Activated T-cell treated with anti-CD3 and anti-CD28 coated beads, Interleukin-2, amount 50 U/mL, for 48 hours (primary cell): ENCODE data around the gene DGKE.

ENCODE experiments used
- DNase-seq, 2 experiments: peaks; one replicate each; pipeline ENCODE4 v3.0.0-alpha.2; 2020

The DGKE gene

DNA sequence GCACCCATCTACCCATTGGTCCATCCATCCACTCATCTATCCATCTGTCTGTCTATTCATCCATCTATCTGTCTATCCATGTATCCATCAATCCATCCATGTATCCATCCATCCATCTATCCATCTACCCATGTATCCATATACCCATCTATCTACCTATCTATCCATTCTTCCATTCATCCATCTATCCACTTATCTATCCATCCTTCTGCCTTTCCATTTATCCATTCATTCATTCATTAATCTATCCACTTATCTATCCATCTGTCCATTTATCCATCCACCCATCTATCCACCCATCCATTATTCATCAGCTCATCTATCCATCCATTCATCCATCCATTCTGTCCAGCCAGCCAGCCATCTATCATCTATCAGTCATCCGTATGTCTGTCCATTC is 58.4 kb downstream of the DGKE start:
- DNase-seq: no peak

- no peak for DNase-seq
These were observed 59.6 kb downstream of the DGKE start for GRCh38 chr17:56893503-56893902.

DNA sequence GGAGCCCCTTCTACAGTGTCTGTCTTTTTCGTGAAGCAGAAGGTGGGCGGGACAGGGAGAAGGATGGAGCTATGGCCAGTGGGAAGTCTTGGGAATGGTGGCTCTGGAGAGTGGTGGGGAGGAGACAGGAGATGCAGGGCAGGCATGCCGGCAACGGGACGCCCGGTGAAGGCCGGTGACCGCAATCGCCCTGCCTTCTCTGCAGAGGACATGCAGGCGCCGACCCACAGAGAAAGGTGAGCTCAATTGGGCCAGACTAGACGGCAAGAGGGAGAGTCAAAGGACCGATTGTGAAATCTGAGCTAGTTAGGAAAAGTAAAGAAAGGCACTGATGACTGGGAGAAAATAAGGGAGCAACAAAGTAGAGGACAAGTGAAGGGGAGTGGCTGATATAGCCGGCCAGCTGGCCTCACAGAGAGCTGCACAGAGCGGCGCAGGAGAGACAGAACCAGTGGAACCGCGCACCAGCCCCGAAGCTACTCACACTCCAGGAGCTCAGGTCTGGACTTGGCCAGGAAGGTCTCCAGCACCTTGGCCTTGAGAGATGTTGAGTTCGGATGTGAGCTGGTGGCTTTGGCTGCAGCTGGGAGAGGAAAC is 61.0 kb downstream of the DGKE start:
- no peak for DNase-seq

DNA sequence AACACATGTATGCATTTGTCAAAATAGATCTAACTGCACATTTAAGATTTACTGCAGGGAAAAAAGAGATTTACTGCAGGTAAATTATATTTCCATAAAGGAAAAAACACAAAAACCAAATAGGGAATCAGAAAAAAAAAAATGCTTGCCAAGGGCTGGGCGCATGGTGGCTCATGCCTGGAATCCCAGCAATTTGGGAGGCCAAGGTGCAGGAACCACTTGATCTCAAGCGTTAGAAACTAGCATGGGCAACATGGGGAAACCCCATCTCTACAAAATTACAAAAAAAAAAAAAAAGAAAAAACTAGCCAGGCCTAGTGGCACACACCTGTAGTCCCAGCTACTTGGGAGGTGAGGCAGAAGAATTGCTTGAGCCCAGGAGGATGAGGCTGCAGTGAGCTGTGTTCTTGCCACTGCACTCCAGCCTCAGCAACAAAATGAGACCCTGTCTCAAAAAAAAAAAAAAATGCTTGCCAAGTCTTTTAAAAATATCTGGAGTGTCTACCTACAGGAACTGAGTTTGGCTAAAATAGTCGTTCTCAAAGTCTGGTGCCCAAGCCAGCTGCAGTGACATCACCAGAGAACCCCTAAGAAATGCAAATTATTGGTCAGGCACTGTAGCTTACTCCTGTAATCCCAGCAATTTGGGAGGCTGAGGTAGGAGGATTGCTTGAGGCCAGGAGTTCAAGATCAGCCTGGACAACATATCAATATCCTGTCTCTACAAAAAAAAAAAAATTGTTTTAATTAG is 62.4 kb downstream of the DGKE start:
- DNase-seq: no peak

DNA sequence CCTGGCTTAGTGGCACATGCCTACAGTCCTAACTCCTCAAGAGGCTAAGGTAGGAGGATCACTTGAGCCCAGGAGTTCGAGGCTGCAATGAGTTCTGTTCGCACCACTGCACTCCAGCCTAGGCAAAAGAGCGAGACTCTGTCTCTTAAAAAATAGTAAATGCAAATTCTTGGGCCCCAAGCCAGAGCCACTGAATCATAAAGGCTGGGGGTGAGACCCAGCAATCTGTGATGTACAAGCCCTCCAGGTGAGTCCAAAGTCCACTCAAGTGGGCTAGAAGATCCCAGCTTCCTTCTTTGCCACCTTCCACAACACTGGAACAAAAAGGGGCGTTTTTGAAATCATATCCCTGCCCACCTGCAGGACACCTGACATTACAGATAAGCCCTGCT is 63.0 kb downstream of the DGKE start:
- DNase-seq: no peak

DNA sequence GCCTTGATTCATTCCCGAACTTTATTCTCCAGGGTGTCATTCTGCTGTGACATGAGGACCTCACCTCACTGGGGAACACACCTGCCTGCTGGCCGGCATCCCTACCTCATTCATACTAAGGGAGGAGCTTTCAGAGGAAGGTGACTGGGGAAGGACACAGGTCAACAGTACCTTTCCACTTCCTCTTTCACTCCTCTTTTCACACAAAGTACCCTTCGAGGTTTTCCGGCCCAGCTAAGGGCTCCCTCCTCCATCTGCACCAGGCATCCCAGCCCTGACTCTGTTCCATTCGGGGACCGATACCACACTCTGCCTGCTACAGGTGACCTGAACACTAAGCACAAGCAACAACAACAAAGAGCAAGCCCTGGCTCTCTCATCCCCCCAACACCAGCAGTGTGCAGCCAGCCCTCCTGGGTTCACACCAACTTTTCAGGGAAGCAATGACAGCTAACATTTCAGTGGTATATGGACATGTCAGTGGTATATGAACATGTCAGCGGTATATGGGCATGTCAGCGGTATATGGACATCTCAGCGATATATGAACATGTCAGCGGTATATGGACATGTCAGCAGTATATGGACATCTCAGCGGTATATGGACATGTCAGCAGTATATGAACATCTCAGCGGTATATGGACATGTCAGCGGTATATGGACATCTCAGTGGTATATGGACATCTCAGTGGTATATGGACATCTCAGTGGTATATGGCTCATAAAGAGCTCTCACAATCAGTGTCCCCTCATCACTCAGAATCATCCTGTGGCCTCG is 63.9 kb downstream of the DGKE start:
- peak in 1 of 2 experiments; percentile 6 for DNase-seq

DNA sequence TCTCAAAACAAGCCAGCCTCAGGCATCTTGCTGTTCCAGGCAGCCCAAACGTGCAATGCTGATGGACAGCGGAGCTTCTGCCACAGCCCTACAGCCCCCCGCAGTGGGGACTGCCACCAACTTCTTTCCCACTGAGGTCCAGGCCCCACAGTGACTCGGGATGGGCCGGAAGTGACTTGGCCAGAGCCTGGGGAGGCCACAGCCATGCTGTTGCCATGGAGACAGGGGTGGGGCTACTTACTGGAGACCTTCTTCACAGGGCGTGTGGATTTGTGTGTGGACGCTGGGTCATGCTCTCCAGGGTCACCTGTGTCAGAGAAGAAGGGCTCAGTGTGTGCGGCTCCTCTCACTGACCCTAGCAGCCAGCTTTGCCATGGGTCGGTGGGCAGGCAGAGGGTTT is 64.9 kb downstream of the DGKE start:
- peak in 1 of 2 experiments; percentile 20 for DNase-seq

DNA sequence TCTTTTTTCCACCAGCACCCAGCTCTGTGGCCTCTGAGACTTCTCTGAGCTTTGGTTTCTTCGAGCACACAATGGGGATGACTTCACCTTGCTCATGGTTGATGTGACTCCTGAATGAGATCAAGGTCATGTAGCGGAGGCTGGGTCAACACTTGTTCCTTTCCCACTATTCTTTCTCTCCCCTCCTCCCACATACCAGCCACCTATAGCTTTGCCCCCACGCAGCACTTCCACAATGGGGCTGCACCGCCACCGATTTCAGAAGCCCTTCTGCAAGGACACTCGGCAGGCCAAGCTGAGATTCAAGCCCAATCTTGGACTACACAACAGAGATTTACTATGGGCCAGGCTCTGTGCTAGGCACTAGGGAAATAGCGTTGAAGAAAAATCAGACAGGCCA is 65.5 kb downstream of the DGKE start:
- DNase-seq: no peak

DNA sequence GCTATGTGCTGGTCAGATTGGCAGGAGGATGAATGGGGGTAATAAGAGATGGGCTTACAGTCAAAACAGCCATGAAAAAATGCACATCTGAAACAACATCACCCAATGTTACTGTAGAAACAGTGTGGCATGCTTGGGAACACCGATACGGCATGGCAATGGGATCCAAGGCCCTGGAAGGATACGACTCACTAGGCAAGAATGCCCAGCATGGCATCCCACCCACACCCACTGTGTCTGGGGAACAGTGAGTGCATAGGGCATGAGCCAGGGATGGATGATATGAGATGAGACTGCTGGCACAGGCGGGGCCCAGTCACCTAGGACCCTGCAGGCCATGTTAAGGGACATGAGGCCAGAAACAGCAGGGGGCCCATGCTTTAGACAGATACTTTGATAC is 68.4 kb downstream of the DGKE start:
- DNase-seq: no peak

DNA sequence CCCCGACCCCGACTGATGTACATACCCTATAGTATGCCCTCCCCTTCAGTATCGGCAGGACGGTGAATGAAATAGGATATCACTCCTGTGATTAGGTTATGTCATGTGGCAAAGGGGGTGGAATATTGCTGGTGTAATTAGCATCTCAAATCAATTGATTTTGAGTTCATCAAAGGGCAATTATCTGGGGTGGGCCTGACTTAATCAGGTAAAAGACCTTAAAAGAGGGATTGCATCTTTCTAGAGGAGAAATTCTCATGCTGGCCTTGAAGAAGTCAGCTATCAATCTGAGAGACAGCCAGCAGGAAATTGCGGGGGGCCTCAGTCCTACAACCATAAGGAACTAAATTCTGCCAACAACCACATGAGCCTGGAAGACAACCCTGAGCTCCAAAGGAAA is 69.6 kb downstream of the DGKE start:
- no peak for DNase-seq

DNA sequence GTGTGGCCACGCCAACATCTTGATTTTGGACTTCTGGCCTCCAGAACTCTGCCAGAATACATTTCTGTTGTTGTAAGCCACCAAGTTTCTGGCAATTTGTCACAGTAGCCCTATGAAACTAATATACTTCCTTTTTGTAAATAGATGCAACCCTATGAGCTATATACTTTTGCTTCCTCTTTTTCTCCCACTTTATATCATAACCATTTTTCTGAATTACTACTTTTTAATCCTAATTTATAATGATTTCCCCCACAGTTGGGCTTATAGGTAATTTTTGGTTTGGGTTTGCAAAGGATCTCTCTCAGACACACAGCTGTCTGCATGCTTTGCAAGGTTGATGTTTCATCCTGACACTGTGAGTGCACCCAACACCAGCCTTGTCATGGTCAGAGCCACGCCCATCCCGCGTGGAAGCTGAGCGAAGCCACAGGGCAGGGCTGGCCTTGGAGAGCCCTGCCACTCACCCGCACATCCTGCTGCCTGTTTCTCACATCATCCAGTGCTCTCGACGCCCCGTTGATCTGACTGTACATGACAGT is 74.1 kb downstream of the DGKE start:
- peak; percentile 39 to 51 for DNase-seq

- no peak for DNase-seq
These were observed 76.0 kb downstream of the DGKE start for GRCh38 chr17:56909742-56910508.

GRCh38 chr17:56910509-56911235 is 76.7 kb downstream of the DGKE start:
- DNase-seq: no peak

DNA sequence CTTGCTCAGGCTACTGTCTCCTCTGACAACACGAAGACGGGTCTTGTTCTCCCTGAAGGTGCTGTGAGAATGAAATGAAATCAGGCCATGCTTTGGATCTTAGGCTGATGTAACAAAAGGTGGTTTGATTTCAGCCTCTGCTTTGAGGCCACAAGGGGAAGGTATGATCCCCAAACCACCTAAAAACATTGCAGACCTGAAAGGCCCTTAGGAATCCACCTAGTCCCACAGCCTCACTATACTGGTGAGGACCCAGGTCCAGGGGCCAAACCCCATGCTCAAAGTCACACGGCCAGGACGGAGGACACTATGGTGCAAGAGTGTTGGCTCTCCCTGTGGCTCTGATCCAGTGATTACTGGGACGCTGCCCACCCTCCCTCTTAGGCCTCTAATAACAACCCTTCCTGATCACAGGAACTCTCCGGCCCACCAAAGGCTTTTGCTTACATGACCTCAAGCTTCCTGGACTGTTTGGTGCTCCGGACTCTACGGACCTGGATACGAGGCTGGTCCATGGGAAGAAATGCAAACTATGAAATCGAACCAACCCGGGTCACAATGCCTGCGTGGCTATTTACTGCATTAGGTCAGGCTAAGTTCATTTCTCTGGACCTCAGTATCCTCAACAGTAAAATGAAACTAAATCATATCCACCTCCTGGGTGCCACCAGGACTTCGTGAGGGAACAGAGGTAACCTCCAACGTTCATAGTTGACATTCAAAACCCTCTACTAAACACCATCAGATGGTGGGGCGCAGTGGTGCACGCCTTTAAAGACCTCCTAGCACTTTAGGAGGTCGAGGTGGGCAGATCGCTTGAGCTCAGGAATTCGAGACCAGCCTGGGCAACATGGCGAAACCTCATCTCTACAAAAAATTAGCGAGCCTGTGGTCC is 78.4 kb downstream of the DGKE start:
- DNase-seq: no peak

- DNase-seq: no peak
These were observed 79.0 kb downstream of the DGKE start for GRCh38 chr17:56913000-56913311.

DNA sequence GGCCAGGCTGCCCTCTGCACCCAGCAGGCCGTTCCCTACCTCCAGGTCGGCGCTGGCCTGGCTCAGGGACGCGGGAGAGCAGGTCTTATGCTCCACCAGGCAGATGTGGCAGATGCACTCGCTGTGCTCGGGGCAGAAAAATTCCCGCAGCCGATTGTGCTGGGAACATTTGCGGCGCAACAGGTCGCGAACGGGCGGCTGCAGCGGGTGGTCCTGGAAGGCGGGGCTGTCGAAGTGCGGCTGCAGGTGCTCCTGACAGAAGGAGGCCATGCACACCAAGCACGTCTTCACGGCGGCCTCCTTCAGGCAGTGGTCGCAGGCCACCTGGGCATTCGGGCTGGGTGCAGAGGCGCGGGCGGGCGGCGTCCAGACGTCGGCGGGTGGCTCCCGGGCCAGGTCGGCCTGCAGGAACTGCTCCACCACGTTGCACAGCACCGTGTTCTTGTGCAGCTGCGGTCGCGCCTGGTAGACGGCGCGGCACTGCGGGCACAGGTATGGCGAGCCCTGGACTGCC is 79.5 kb downstream of the DGKE start:
- DNase-seq: no peak

GRCh38 chr17:56913867-56914580 is 80.1 kb downstream of the DGKE start, which contains the start of gene TRIM25:
Gene TRIM25, minus strand, starts transcription at chr17:56914049. Its CDS starts 61 bp downstream, at chr17:56913988.
- peak; percentile 92 for DNase-seq

DNA sequence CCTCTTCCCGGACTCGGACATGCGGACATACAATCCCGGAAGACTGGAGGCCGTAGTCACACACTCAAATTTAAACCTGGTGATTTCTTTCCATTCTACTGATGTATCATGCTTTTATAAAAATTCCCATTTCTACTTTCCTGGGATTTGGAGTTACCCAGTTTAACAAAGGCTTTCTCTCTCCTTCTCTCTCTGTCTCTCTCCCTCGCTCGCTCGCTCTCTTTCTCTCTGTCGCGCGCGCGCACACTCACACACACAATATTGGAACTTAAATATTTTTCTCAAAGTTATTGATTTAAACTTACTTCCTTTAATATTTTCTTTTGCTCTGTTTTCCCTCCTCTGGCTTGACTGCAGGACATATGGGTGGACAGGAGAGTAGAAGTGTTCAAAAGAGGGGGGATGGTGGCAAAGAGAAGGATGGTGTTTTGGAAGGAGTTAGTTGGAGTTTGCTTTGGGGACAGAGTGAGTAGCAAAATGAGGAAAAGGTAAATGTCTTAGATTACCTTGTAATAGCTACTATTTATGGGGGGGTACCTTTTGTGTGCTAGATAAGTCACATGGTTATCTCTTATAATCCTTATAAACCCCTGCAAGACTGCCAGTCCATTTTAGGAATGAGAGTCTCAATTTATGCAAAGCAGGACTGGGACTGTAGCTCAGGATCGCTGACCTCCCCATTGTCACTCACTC is 80.8 kb downstream of the DGKE start:
- DNase-seq: peak in 1 of 2 experiments; percentile 36

- no peak for DNase-seq
These were observed 83.8 kb downstream of the DGKE start for GRCh38 chr17:56917559-56918296.
